HCT116 (cell line): ENCODE measurements around the gene MCFD2. TPM values are rescaled to one million over a fixed set of nuclear protein-coding genes. Genes with fewer than 3 reads are reported as not detected.
A peak's percentile ranks its signal among the peaks of the same experiment; 100 is the strongest.

Experiments
- ATAC-seq: fragments of 200-7000 bp; cut with Tn5 transposase; 2 replicates; pipeline ENCODE4 v1.9.1; 2020; ENCODE audit warnings: mild to moderate bottlenecking, moderate library complexity
- BruUV-seq: library from RNA; stranded (reverse); fragments of 400-500 nt; replicated peaks from 2 replicates; lab custom pipeline; 2021; lab: Mats Ljungman, UMichigan
- CTCF ChIA-PET: fragments of 300-600 bp; sonication (Branson Sonifier 250); formaldehyde crosslinking; loops from one replicate; lab custom pipeline; 2021; ENCODE audit warnings: antibody characterized with exemption; lab: Charles Lee
- POLR2A ChIA-PET: fragments of 300-600, 350-600 bp; sonication (Branson Sonifier 250); formaldehyde crosslinking; loops from one replicate; lab custom pipeline; 2021; ENCODE audit warnings: antibody characterized with exemption; lab: Charles Lee
- RAD21 ChIA-PET, 2 experiments: fragments of 300-600 bp; sonication (Branson Sonifier 250); formaldehyde crosslinking; loops; one replicate each; lab custom pipeline; 2023; ENCODE audit warnings: low total read pairs in 2 of 2; ENCODE audit not compliant: uncharacterized antibody in 2 of 2, unreplicated experiment in 2 of 2, low non-redundant PET in 1 of 2; lab: Charles Lee
- DNase-seq: peaks from one replicate; pipeline ENCODE4 v3.0.0-alpha.2; 2010; ENCODE audit warnings: low read depth, low spot score
- H2AFZ ChIP-seq: fragments of 200-600 bp; shearing (Covaris generic), sonication (generic); 2 replicates; pipeline ENCODE4 v1.6.1; 2017; ENCODE audit warnings: low read depth, mixed run types, mixed read lengths, antibody characterized with exemption, low read length; ENCODE audit not compliant: poor library complexity, severe bottlenecking
- H3K27ac ChIP-seq: 2 replicates; pipeline ENCODE4 v1.5.1; 2012; ENCODE audit warnings: low read depth, low read length
- H3K27me3 ChIP-seq: fragments of 200-600 bp; sonication (generic); 2 replicates; pipeline ENCODE4 v1.6.1; 2016; ENCODE audit warnings: mixed run types, low read length, mixed read lengths; ENCODE audit not compliant: insufficient read depth
- H3K36me3 ChIP-seq, 2 experiments: fragments of 200-500 bp in 1 of 2; fragments of 200-600 bp in 1 of 2; sonication (Bioruptor generic) in 1 of 2; sonication (generic) in 1 of 2; 2 replicates each; pipeline versions ENCODE4 v1.5.1 to v1.6.1; 2014 to 2016; ENCODE audit warnings: low read length in 2 of 2, inconsistent platforms in 1 of 2, mixed read lengths in 1 of 2, mixed run types in 1 of 2; ENCODE audit not compliant: insufficient read depth in 2 of 2, control insufficient read depth in 1 of 2
- H3K4me1 ChIP-seq, 2 experiments: fragments of 200-600 bp in 1 of 2; sonication (generic) in 1 of 2; 2 replicates each; pipeline versions ENCODE4 v1.5.1 to v1.6.1; 2012 to 2017; ENCODE audit warnings: low read length in 2 of 2, inconsistent platforms in 1 of 2, mild to moderate bottlenecking in 1 of 2, mixed read lengths in 1 of 2, mixed run types in 1 of 2, moderate library complexity in 1 of 2; ENCODE audit not compliant: insufficient read depth in 2 of 2, control insufficient read depth in 1 of 2
- H3K4me2 ChIP-seq: fragments of 200-600 bp; sonication (generic); 2 replicates; pipeline ENCODE4 v1.6.1; 2017; ENCODE audit warnings: mixed run types, low read length, mixed read lengths
- H3K4me3 ChIP-seq, 2 experiments: fragments of 200-600 bp in 1 of 2; sonication (generic) in 1 of 2; replicated peaks in 1 of 2; 2 replicates each; pipeline ENCODE4 v1.5.1; 2011 to 2016; ENCODE audit warnings: low read length in 2 of 2, control low read depth in 1 of 2, low read depth in 1 of 2, mild to moderate bottlenecking in 1 of 2, mixed read lengths in 1 of 2, mixed run types in 1 of 2
- H3K79me2 ChIP-seq: fragments of 200-600 bp; sonication (generic); 2 replicates; pipeline ENCODE4 v1.6.1; 2017; ENCODE audit warnings: mild to moderate bottlenecking, mixed run types, low read length, moderate library complexity, mixed read lengths; ENCODE audit not compliant: insufficient read depth
- H3K9ac ChIP-seq: fragments of 200-600 bp; sonication (generic); 2 replicates; pipeline ENCODE4 v1.6.1; 2016; ENCODE audit warnings: low read length, mixed read lengths
- H3K9me2 ChIP-seq: fragments of 200-600 bp; sonication (generic), shearing (Covaris generic); 2 replicates; pipeline ENCODE4 v1.6.1; 2017; ENCODE audit warnings: mixed run types, mild to moderate bottlenecking, moderate library complexity; ENCODE audit not compliant: insufficient read depth
- H3K9me3 ChIP-seq, 2 experiments: fragments of 200-500 bp in 1 of 2; fragments of 200-600 bp in 1 of 2; sonication (Bioruptor generic) in 1 of 2; sonication (generic) in 1 of 2; 2 replicates each; pipeline ENCODE4 v1.6.1; 2014 to 2017; ENCODE audit warnings: low read length in 2 of 2, mixed read lengths in 2 of 2, inconsistent platforms in 1 of 2, low read depth in 1 of 2, mild to moderate bottlenecking in 1 of 2, mixed run types in 1 of 2, moderate library complexity in 1 of 2; ENCODE audit not compliant: control insufficient read depth in 1 of 2, insufficient read depth in 1 of 2
- H4K20me1 ChIP-seq: fragments of 200-600 bp; sonication (generic), shearing (Covaris generic); 2 replicates; pipeline ENCODE4 v1.6.1; 2017; ENCODE audit warnings: mixed run types, mild to moderate bottlenecking, moderate library complexity; ENCODE audit not compliant: insufficient read depth
- CTCF ChIP-seq, 3 experiments: fragments of 200-600 bp in 1 of 3; sonication (generic) in 1 of 3; IDR thresholded peaks in 2 of 3; conservative IDR thresholded peaks in 1 of 3; 2 replicates each; pipeline ENCODE4 v1.5.1; 2012 to 2017; ENCODE audit warnings: low read depth in 2 of 3, low read length in 2 of 3, antibody characterized with exemption in 1 of 3, borderline replicate concordance in 1 of 3, control low read depth in 1 of 3, mild to moderate bottlenecking in 1 of 3, mixed read lengths in 1 of 3, mixed run types in 1 of 3, moderate library complexity in 1 of 3; ENCODE audit not compliant: insufficient read depth in 1 of 3
- FOSL1 ChIP-seq: IDR thresholded peaks from 2 replicates; pipeline ENCODE4 v1.6.1; 2012; ENCODE audit warnings: low read depth
- REST ChIP-seq: IDR thresholded peaks from 2 replicates; pipeline ENCODE4 v1.6.1; 2012; ENCODE audit warnings: low read depth
- intact Hi-C: fragments of 100-400 bp; cut with micrococcal nuclease; formaldehyde crosslinking; loops from 2 replicates; pipeline ENCODE4 v1.10.0; 2022
- total RNA-seq: library from RNA; stranded (reverse); gene quantifications from one replicate; pipeline ENCODE4 v1.2.1, GENCODE V29; 2021; ENCODE audit not compliant: unreplicated experiment

Gene MCFD2
- total RNA-seq, 1 experiment from 2014 or later, result 73.9 TPM

GRCh38 chr2:46914578-46915230 is 902 bp downstream of the MCFD2 start:
- Histone ChIP-seq H3K27ac (peak overlapping the region; percentile 80), H3K9me2 (no peaks in the 10 kb centered on the region), H3K4me2 (peak overlapping the region; percentile 86), H3K79me2 (peaks cover 45% of the 10 kb centered on the region), H3K4me3 (peak overlapping the region; percentile 87 to 93), H3K9me3 (no peaks in the 10 kb centered on the region), H3K36me3 (no peaks in the 10 kb centered on the region; a peak in 1 of 4 replicates), H2AFZ (no peak overlapping the region), H3K9ac (peak overlapping the region; percentile 94), H3K4me1 (peaks cover 32 to 72% of the 10 kb centered on the region in 2 experiments), H4K20me1 (peaks cover 7% of the 10 kb centered on the region; the same call in 1 of the 2 replicates), H3K27me3 (no peaks in the 10 kb centered on the region)
- BruUV-seq, result no TSS peak
- TF ChIP-seq FOSL1, result no peak
- no peak for ATAC-seq
- DNase-seq, result no peak
- POLR2A ChIA-PET, result no interaction called here
- intact Hi-C loops, result no loop called here
- RAD21 ChIA-PET, result no interaction called here
- CTCF ChIA-PET, result interaction anchor here (0.9 to 1.7 kb wide), 2 partner anchors 8 to 408 kb away, joined by 3 to 5 read pairs; no protein-coding TSS in a partner anchor

GRCh38 chr2:46913471-46914381 is 1.9 kb downstream of the MCFD2 start:
- peak; percentile 27 for DNase-seq
- intact Hi-C loops, result no loop called here
- Histone ChIP-seq H3K27ac (no peak overlapping the region), H3K9ac (peak overlapping the region; percentile 94), H3K9me3 (no peaks in the 10 kb centered on the region), H3K4me1 (peaks cover 40 to 81% of the 10 kb centered on the region in 2 experiments), H3K9me2 (no peaks in the 10 kb centered on the region), H3K36me3 (peaks cover 4 to 6% of the 10 kb centered on the region in 2 experiments; a peak in 3 of 4 replicates), H4K20me1 (peaks cover 16% of the 10 kb centered on the region; the same call in 1 of the 2 replicates)
- RAD21 ChIA-PET, result no interaction called here
- BruUV-seq, result no TSS peak
- ATAC-seq, result peak; percentile 23
- CTCF ChIA-PET, result interaction anchor here (0.6 to 1.7 kb wide), 3 partner anchors 9 to 409 kb away, joined by 3 to 5 read pairs (median 3); no protein-coding TSS in a partner anchor
- POLR2A ChIA-PET, result no interaction called here
- TF ChIP-seq REST, result no peak
- TF ChIP-seq CTCF (IDR thresholded peaks at IDR 0.05 in 2 of 3, conservative IDR thresholded peaks at IDR 0.05 in 1 of 3; ENCODE audit: borderline replicate concordance in 1 of 3, insufficient read depth in 1 of 3, low read depth in 2 of 3, low read length in 2 of 3), result peak in 2 of 3 experiments; percentile 30 to 49; a peak in 4 of 6 replicates
- TF ChIP-seq, all 23 proteins: peak for 1
- Histone ChIP-seq H3K27me3 (no peaks in the 10 kb centered on the region), H3K4me2 (peak overlapping the region; percentile 86), H3K4me3 (peak overlapping the region; percentile 87 to 93), H3K79me2 (peaks cover 54% of the 10 kb centered on the region), H2AFZ (no peak overlapping the region)
